DMS53 treated with DMSO at 0.1 percent for 48 hours (cell line): ENCODE data around the gene KIF20B.
A peak's percentile ranks its signal among the peaks of the same experiment; 100 is the strongest.
"Not testable (repeated sequence)": the region's sequence is repeated elsewhere in the genome, so short reads cannot be mapped to it uniquely, and the experiment has no call there.

Experiments used
- DNase-seq: peaks from one replicate; lab custom pipeline; 2025; ENCODE audit not compliant: unreplicated experiment; lab: John Stamatoyannopoulos, UW

Gene KIF20B

DNA sequence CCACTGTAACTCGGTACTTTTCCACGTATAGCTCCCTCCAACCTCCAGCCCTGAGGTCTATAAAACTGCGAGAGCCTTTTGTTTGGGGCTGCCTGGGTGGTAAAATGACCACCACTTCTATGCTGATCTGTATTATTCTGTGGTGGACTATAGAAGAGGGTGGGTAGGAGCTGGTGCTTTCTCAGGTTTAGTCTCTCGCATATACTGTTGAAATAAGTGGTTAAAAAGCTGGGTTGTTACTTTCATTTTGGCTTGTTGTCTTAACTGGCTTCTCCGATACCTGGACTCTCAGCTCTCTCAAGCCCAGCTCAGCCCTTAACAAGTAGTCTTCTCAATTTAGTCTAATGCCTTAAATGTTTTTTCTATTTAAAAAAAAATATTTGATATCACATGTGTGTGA lies 70.3 kb downstream of the KIF20B start:
- no peak for DNase-seq

- DNase-seq: no peak
Measured at GRCh38 chr10:89773081-89773480, 71.7 kb downstream of the KIF20B start.

DNA sequence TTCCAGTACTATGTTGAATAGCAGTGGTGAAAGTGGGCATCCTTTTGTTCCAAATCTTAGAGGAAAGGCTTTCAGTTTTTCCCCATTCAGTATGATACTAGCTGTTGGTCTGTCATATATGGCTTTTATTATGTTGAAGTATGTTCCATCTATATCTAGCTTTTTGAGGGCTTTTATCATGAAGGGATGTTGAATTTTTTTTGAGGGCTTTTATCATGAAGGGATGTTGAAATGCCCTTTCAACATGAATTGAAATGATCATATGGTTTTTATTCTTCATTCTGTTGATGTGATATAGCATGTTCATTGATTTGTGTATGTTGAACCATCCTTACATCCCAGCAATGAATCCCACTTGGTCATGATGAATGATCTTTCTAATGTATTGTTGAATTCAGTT lies 75.3 kb downstream of the KIF20B start:
- no peak for DNase-seq

- DNase-seq: no peak
Measured at GRCh38 chr10:89782470-89782869, 81.1 kb downstream of the KIF20B start.

DNA sequence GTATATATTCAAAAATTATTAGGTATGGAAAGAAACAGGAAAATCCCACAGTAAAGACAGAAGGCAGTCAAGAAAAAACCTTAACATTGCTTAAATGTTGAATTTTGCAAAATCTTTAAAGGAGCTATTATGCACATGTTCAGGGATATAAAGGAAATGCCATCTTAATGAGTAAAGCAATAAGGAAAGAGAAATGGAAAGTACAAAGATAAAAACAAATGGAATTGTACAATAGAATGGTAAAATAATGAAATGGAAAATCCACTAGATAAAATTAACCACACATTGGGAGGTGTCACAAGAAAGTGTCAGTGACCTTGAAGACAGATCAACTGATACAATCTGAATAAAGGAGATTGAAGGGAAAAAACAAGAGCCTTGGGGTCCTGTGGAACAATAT lies 82.0 kb downstream of the KIF20B start:
- no peak for DNase-seq

- no peak for DNase-seq
Measured at GRCh38 chr10:89785095-89785494, 83.7 kb downstream of the KIF20B start.

DNA sequence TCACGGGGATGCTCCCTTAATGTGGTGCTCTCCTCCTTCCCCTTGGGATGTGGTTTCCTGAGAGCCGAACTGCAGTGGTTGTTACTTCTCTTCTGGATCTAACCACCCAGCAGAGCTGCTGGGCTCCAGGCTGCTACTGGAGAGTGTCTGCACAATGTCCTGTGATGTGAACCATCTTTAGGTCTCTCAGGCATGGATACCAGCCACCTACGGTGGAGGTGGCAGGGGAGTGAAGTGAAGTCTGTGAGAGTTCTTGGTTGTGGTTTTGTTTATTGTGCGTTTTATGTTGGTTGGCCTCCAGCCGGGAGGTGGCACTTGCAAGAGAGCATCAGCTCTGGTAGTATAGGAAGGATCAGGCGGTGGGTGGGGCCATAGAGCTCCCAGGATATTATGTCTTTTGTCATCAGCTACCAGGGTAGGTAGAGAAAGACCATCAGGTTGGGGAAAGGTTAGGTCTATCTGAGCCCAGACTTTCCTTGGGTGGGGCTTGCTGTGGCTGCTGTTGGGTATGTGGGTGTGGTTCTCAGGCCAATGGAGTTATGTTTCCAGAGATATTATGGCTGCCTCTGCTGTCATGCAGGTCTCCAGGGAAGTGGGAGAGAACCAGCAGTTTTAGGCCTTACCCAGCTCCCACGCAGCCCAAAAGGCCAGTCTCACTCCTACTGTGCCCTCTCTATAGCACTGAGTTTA lies 87.9 kb downstream of the KIF20B start:
- no peak for DNase-seq

- no peak for DNase-seq
Measured at GRCh38 chr10:89792187-89792586, 90.8 kb downstream of the KIF20B start.

DNA sequence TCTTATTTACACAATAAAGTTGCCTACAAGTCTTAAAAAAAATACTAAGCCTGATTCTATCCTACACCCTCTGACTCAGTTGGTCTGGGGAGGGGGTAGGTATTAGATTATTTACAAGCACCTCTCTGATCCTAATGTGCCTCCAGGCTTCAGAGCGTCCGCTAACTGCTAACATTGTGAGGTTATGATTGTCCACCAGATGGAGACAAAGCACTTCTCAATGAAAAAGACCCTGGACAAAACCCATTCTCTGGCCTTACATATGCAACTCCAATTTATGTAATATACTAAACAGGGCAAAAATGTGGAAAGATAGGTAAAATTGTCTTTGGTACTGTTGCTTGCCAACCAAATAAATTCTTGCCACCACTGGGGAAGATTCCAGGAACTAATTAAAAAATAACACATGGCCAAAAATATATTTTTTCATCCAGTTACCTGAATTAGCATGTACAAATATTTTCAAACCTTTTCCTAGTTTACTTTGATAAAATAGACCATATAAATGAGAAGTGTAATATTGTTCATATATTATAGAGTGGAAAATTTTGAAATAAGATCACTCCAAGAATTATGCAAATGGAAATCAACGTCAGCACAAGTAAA lies 92.4 kb downstream of the KIF20B start:
- peak; percentile 64 for DNase-seq

DNA sequence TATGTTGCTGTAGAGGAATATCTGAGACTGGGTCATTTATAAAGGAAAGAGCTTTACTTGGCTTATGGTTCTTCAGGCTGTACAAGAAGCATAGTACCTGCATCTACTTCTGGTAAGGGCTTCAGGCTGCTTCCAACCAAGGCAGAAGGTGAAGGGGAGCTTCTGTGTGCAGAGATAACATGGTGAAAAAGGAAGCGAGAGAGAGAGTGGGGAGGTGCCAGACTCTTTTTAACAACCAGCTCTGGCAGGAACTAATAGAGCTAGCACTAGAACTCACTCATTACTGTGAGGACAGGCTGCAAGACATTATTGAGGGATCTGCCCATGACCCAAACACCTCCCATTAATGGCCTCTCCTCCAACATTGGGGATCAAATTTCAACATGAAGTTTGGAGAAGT lies 94.5 kb downstream of the KIF20B start:
- DNase-seq: no peak

DNA sequence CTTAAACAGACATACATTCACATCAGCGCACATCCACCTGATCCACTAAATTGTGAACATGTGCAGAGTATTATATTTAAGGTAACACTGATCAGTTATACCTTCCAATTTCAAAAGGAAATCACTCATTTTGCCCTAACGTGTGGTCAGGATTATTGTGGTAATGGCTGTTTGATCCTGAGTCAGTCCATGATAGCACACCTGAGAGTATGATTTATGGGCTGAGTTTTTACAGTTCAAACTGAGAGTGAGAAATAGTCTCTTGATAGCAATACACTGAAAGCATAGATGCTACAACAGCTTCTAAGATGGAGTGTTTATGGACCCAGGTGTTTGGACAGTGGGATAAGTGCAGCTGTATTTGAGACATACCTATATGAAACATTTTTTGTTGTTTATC lies 96.7 kb downstream of the KIF20B start:
- no peak for DNase-seq

DNA sequence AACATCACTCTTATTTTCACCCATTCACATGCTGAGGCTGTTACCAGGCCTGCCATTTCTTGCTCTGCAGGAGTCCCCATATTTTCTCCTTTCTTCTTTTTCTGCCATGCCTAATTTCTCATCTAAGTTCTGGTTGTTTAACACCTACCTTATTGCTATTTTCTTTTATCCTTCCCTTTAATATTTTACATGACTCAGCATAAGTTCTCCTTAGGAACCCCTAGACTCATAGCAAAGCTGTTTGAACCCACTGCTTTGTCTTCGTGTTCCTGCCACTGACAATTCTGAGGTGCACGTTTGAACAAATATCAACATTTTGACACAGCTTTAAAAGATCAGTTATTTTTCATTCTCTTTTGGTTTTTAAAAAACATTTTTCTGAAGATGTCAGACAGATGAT lies 98.2 kb downstream of the KIF20B start:
- no peak for DNase-seq

DNA sequence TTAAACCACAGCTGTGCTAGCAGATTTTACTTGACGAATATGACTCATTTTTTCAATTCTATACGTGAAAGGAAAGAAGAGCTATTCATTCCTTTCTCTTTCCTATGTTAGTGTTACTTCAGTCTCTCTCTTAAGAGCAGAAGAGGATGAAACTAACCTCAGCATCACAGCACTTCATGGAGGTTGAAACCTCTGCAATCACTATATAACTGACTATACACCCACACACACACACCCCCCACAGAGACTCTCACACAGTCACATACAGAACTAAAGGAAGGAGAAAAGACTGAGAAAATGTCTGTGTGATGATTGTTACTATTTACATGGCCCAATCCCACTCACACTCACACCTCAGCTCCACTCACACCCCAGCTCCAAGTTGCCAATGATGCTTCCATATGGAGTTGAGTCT lies 104.2 kb downstream of the KIF20B start:
- DNase-seq: no peak

GRCh38 chr10:89808842-89809241 lies 107.5 kb downstream of the KIF20B start:
- DNase-seq: no peak

GRCh38 chr10:89809766-89810165 lies 108.4 kb downstream of the KIF20B start:
- DNase-seq: no peak

DNA sequence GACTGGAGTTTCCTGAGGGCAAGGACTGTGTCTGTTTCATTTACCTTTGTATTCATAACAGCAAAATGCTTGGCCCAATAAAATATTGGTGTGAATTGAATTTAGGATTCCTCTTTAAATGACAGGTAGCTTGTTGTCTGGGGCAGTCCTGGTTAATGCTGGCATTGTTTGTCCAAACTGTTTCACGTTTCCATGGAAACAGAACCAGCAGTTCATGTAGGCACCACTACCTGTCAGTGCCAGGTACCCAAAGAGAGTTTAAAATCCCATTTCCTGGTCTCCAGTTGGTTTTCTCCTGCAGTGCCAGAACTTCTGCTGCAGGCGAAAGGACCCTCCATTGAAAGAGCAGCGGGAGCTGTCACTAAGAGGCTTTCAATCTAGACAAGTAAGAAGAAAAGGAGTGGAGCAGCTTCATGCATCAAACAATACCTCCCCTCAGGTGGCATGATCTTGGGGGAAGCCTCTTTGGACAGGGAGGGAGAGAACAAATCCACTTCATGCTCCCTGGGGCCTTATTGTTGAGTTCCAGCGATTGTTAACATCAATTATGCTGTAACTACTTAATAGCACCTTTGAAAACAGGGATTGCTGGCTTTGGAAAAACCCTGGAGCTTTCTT lies 109.6 kb downstream of the KIF20B start:
- DNase-seq: no peak

- DNase-seq: no peak
Measured at GRCh38 chr10:89813546-89813945, 112.2 kb downstream of the KIF20B start.

DNA sequence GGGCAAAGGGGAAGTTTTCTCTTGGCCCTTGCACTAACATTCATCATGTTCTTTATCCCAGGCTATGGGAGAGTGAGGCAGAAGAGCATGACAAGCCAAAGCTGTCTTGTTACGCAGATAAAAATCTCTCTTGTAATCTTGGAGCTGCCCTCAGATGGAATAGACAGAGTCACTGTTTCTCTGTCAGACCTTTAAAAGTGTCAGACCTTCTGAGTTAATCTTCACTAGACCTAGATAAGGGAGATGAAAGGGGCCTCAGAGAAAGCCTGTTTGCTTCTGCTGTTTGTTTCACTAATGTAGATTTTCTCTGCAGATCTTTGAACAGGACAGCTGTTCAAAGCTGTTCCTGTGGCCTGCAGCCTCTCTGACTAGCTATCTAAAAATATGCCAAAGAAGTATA lies 112.9 kb downstream of the KIF20B start:
- no peak for DNase-seq

DNA sequence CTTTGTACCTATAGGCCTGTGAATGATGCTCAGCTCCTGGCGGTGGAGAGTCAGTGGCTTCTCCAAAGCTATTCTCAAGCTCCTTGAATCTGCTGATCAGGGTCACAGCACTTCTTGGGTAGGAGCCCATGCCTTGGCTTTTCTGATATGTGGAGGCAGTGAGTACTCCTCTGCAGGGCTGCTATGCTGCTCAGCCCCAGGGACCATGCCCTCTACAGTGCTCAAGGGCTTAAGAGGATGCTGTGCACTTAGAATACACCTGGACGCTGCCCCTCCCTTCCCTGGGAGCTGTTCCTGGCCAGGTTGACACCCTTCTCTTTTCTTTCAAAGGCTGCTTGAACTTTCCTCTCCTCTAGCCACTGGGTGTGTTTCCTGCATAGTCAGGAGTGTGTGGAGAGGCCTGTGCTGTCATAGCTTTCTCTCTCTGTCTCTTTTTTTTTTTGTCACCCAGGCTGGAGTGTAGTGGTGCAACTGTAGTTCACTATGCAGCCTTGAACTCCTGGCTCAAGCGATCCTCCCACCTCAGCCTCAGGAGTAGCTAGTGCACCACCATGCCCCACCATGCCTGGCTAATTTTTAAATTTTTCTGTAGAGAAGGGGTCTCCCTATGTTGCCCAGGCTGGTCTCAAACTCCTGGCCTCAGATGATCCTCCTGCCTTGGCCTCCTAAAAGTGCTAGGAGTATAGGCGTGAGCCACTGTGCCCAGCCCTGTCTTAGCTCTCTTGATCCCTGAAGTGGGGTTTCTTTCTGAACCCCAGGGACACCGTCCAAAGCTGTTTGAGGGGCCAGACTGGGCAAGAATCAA lies 113.9 kb downstream of the KIF20B start:
- DNase-seq: no peak

DNA sequence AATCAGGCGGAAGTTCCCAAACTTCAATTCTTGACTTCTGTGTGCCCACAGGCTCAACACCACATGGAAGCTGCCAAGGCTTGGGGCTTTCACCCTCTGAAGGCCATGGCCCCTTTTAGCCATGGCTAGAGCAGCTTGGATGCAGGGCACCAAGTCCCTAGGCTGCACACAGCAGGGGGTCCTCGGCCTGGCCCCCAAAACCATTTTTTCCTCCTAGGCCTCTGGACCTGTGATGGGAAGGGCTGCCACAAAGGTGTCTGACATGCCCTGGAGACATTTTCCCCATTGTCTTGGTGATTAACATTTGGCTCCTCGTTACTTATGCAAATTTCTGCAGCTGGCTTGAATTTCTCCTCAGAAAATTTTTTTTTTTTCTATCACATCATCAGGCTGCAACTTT lies 117.6 kb downstream of the KIF20B start:
- DNase-seq: not testable (repeated sequence)
